Activated CD8-positive, alpha-beta T cell treated with anti-CD3 and anti-CD28 coated beads for 36 hours (primary cell): Measurements from ENCODE around the gene KLF11. TPM values are rescaled to one million over a fixed set of nuclear protein-coding genes. Genes with fewer than 3 reads are reported as not detected.
A peak's percentile ranks its signal among the peaks of the same experiment; 100 is the strongest.

ENCODE experiments used
- ATAC-seq: fragments of 200-7000 bp; cut with Tn5 transposase; one replicate; pipeline ENCODE4 v1.10.0; 2021; ENCODE audit warnings: mild to moderate bottlenecking, moderate library complexity
- CTCF ChIA-PET: fragments of 350-600 bp; sonication (Branson Sonifier 250); formaldehyde crosslinking; loops from one replicate; lab custom pipeline; 2021; ENCODE audit warnings: antibody characterized with exemption; lab: Charles Lee
- POLR2A ChIA-PET: fragments of 350-600 bp; sonication (Branson Sonifier 250); formaldehyde crosslinking; loops from one replicate; lab custom pipeline; 2021; ENCODE audit warnings: antibody characterized with exemption; lab: Charles Lee
- DNase-seq: peaks from one replicate; pipeline ENCODE4 v3.0.0-alpha.2; 2020
- H3K27ac Mint-ChIP-seq: one replicate; pipeline ENCODE4 v1.8.0; 2021; ENCODE audit warnings: mild to moderate bottlenecking, mixed read lengths
- H3K27me3 Mint-ChIP-seq: one replicate; pipeline ENCODE4 v1.8.0; 2021; ENCODE audit warnings: mixed read lengths
- H3K36me3 Mint-ChIP-seq: one replicate; pipeline ENCODE4 v1.8.0; 2021; ENCODE audit warnings: low read depth, mixed read lengths
- H3K4me1 Mint-ChIP-seq: one replicate; pipeline ENCODE4 v1.8.0; 2021; ENCODE audit warnings: low read depth, mixed read lengths
- H3K4me3 Mint-ChIP-seq: one replicate; pipeline ENCODE4 v1.8.0; 2021; ENCODE audit warnings: mild to moderate bottlenecking, moderate library complexity, mixed read lengths
- H3K9me3 Mint-ChIP-seq: one replicate; pipeline ENCODE4 v1.8.0; 2021; ENCODE audit warnings: mixed read lengths
- CTCF ChIP-seq: fragments of 200-600 bp; IDR thresholded peaks from one replicate; pipeline ENCODE4 v1.8.0; 2022; ENCODE audit warnings: antibody characterized with exemption, mild to moderate bottlenecking
- intact Hi-C: fragments of 100-400 bp; cut with micrococcal nuclease; formaldehyde crosslinking; loops from one replicate; pipeline ENCODE4 v1.10.0; 2022
- total RNA-seq, 2 experiments: library from RNA; stranded (reverse); gene quantifications; one replicate each; pipeline ENCODE4 v1.2.3, GENCODE V29; 2021

The KLF11 gene
- total RNA-seq, 2 experiments from 2014 or later: 2.9 to 3.5 TPM

- intact Hi-C loops: no loop called here
- POLR2A ChIA-PET: interaction anchor here (0.6 to 1.6 kb wide), 5 partner anchors 9 to 843 kb away, joined by 3 to 7 read pairs (median 3); partner anchors contain the start of gene ADAM17
- Mint-ChIP-seq H3K4me1 (peaks cover 8% of the 10 kb centered on the region), H3K27me3 (peaks cover 2% of the 10 kb centered on the region), H3K36me3 (peaks cover 4% of the 10 kb centered on the region), H3K9me3 (no peaks in the 10 kb centered on the region), H3K4me3 (peak overlapping the region; percentile 71), H3K27ac (peak overlapping the region; percentile 83)
- TF ChIP-seq CTCF: no peak
- DNase-seq (peak; percentile 34), ATAC-seq (no peak)
- CTCF ChIA-PET: interaction anchor here (0.7 to 8.9 kb wide), 5 partner anchors 11 to 229 kb away, joined by 3 to 82 read pairs (median 4); no protein-coding TSS in a partner anchor
These were observed 819 bp upstream of the KLF11 start for GRCh38 chr2:10042301-10043161.

- intact Hi-C loops: no loop called here
- ChIA-PET CTCF (interaction anchor here (1.0 to 8.9 kb wide), 4 partner anchors 59 to 245 kb away, joined by 3 to 127 read pairs (median 42); no protein-coding TSS in a partner anchor), POLR2A (interaction anchor here (0.6 to 1.6 kb wide), 10 partner anchors 13 to 488 kb away, joined by 3 to 6 read pairs (median 4); partner anchors contain the start of genes ADAM17, ODC1 and TAF1B)
- Mint-ChIP-seq H3K4me3 (peak overlapping the region; percentile 64), H3K27ac (peak overlapping the region; percentile 73), H3K4me1 (peaks cover 8% of the 10 kb centered on the region), H3K36me3 (peaks cover 6% of the 10 kb centered on the region), H3K9me3 (no peaks in the 10 kb centered on the region), H3K27me3 (peaks cover 2% of the 10 kb centered on the region)
- no peak for TF ChIP-seq CTCF
- ATAC-seq (peak; percentile 82), DNase-seq (peak; percentile 95)
These were observed 704 bp downstream of the KLF11 start for GRCh38 chr2:10043906-10044601.

- Mint-ChIP-seq H3K9me3 (no peaks in the 10 kb centered on the region), H3K36me3 (peaks cover 11% of the 10 kb centered on the region), H3K4me3 (peak overlapping the region; percentile 34), H3K27ac (no peak overlapping the region), H3K27me3 (peaks cover 2% of the 10 kb centered on the region), H3K4me1 (peaks cover 8% of the 10 kb centered on the region)
- no peak for DNase-seq
- CTCF ChIA-PET: interaction anchor here (1.7 to 8.9 kb wide), 4 partner anchors 11 to 232 kb away, joined by 6 to 127 read pairs (median 56); no protein-coding TSS in a partner anchor
- intact Hi-C loops: no loop called here
- ATAC-seq: no peak
- no peak for TF ChIP-seq CTCF
- POLR2A ChIA-PET: interaction anchor here (1.3 kb wide), 1 partner anchor 81 kb away, joined by 3 read pairs; no protein-coding TSS in a partner anchor
These were observed 2.4 kb downstream of the KLF11 start for GRCh38 chr2:10045561-10046355.

GRCh38 chr2:10046931-10047330 lies 3.6 kb downstream of the KLF11 start:
- intact Hi-C loops: loop anchor here (1.0 kb wide), 1 partner anchor 232 kb away; no protein-coding TSS in a partner anchor
- no peak for TF ChIP-seq CTCF
- peaks cover 8% of the 10 kb centered on the region for H3K4me1 Mint-ChIP-seq
- H3K36me3 Mint-ChIP-seq: peaks cover 11% of the 10 kb centered on the region
- H3K27ac Mint-ChIP-seq: no peak overlapping the region
- POLR2A ChIA-PET: interaction anchor here (1.0 to 1.3 kb wide), 5 partner anchors 10 to 233 kb away, joined by 3 to 4 read pairs (median 3); no protein-coding TSS in a partner anchor
- DNase-seq (no peak), ATAC-seq (no peak)
- H3K4me3 Mint-ChIP-seq: no peak overlapping the region
- H3K9me3 Mint-ChIP-seq: no peaks in the 10 kb centered on the region
- H3K27me3 Mint-ChIP-seq: peaks cover 2% of the 10 kb centered on the region
- CTCF ChIA-PET: interaction anchor here (0.7 to 8.9 kb wide), 19 partner anchors 12 to 248 kb away, joined by 3 to 127 read pairs (median 4); partner anchors contain the start of genes CYS1 and TAF1B
